ENCODE results near the gene NSG2.
"Not testable (repeated sequence)": the region's sequence is repeated elsewhere in the genome, so short reads cannot be mapped to it uniquely, and the experiment has no call there.

Gene NSG2

GRCh38 chr5:174101195-174101730 lies 55.8 kb downstream of the NSG2 start:
- no peak for DNase-seq (ENCODE audit: low read depth in 2 of 2)

- not testable (repeated sequence) for DNase-seq (ENCODE audit: low read depth in 2 of 2)
Measured at GRCh38 chr5:174102574-174102973, 57.1 kb downstream of the NSG2 start.

- no peak for DNase-seq (ENCODE audit: low read depth in 2 of 2)
Measured at GRCh38 chr5:174106997-174107655, 61.6 kb downstream of the NSG2 start.

GRCh38 chr5:174108745-174109144 lies 63.2 kb downstream of the NSG2 start:
- DNase-seq (ENCODE audit: low read depth in 2 of 2): no peak

GRCh38 chr5:174109698-174110260 lies 64.3 kb downstream of the NSG2 start:
- no peak for DNase-seq (ENCODE audit: low read depth in 2 of 2)

- DNase-seq (ENCODE audit: low read depth in 2 of 2): no peak
Measured at GRCh38 chr5:174110310-174110709, 64.8 kb downstream of the NSG2 start.

GRCh38 chr5:174111287-174111973 lies 65.9 kb downstream of the NSG2 start:
- DNase-seq (ENCODE audit: low read depth in 2 of 2): no peak

GRCh38 chr5:174115226-174115625 lies 69.7 kb downstream of the NSG2 start:
- no peak for DNase-seq (ENCODE audit: low read depth in 2 of 2)

GRCh38 chr5:174118823-174119467 lies 73.4 kb downstream of the NSG2 start:
- DNase-seq (ENCODE audit: low read depth in 2 of 2): no peak

- DNase-seq (ENCODE audit: low read depth in 2 of 2): no peak
Measured at GRCh38 chr5:174119468-174119881, 74.0 kb downstream of the NSG2 start.

GRCh38 chr5:174120401-174121005 lies 75.0 kb downstream of the NSG2 start:
- no peak for DNase-seq (ENCODE audit: low read depth in 2 of 2)

- DNase-seq (ENCODE audit: low read depth in 2 of 2): no peak
Measured at GRCh38 chr5:174134545-174134944, 89.0 kb downstream of the NSG2 start.

- no peak for DNase-seq (ENCODE audit: low read depth in 2 of 2)
Measured at GRCh38 chr5:174139623-174140022, 94.1 kb downstream of the NSG2 start.

- no peak for DNase-seq (ENCODE audit: low read depth in 2 of 2)
Measured at GRCh38 chr5:174140452-174141020, 95.0 kb downstream of the NSG2 start.

- DNase-seq (ENCODE audit: low read depth in 2 of 2): no peak
Measured at GRCh38 chr5:174141398-174141797, 95.9 kb downstream of the NSG2 start.

GRCh38 chr5:174145091-174145490 lies 99.6 kb downstream of the NSG2 start:
- no peak for DNase-seq (ENCODE audit: low read depth in 2 of 2)

- DNase-seq (ENCODE audit: low read depth in 2 of 2): no peak
Measured at GRCh38 chr5:174145821-174146220, 100.3 kb downstream of the NSG2 start.

- DNase-seq (ENCODE audit: low read depth in 2 of 2): no peak
Measured at GRCh38 chr5:174146556-174146955, 101.0 kb downstream of the NSG2 start.

- not testable (repeated sequence) for DNase-seq (ENCODE audit: low read depth in 2 of 2)
Measured at GRCh38 chr5:174147012-174147411, 101.5 kb downstream of the NSG2 start.

- no peak for DNase-seq (ENCODE audit: low read depth in 2 of 2)
Measured at GRCh38 chr5:174147551-174147950, 102.0 kb downstream of the NSG2 start.

- no peak for DNase-seq (ENCODE audit: low read depth in 2 of 2)
Measured at GRCh38 chr5:174148721-174149120, 103.2 kb downstream of the NSG2 start.

GRCh38 chr5:174149426-174149825 lies 103.9 kb downstream of the NSG2 start:
- no peak for DNase-seq (ENCODE audit: low read depth in 2 of 2)

All from stimulated activated CD4-positive, alpha-beta T cell treated with anti-CD3 and anti-CD28 coated beads, Interleukin-1b, Interleukin-23, amount 100 ng/mL, for 4 hours (primary cell).